Prostate gland (tissue), 2 donors: Measurements from ENCODE around the gene SMAGP. TPM values are rescaled to one million over a fixed set of nuclear protein-coding genes. Genes with fewer than 3 reads are reported as not detected.

Experiments used
- DNase-seq: peaks from one replicate; pipeline ENCODE4 v3.0.0-alpha.2; 2019; ENCODE audit warnings: low spot score
- H3K27ac ChIP-seq, 2 donors: fragments of 200-600 bp; sonication (generic); 2 replicates each; pipeline ENCODE4 v1.5.1; 2017 to 2019
- H3K27me3 ChIP-seq: fragments of 200-600 bp; sonication (generic); replicated peaks from 2 replicates; pipeline ENCODE4 v1.5.1; 2019; ENCODE audit not compliant: insufficient read depth
- H3K36me3 ChIP-seq, 2 donors: fragments of 200-600 bp; sonication (generic); 1 replicate in 1 of 2; 2 replicates in 1 of 2; pipeline versions ENCODE4 v1.5.1 to v1.8.1; 2017 to 2019
- H3K4me1 ChIP-seq: fragments of 200-600 bp; sonication (generic); replicated peaks from 2 replicates; pipeline ENCODE4 v1.5.1; 2019
- H3K4me3 ChIP-seq, 2 donors: fragments of 200-600 bp; sonication (generic); 2 replicates each; pipeline ENCODE4 v1.5.1; 2017 to 2019
- H3K9me3 ChIP-seq: fragments of 200-600 bp; sonication (generic); 2 replicates; pipeline ENCODE4 v1.5.1; 2017
- POLR2A ChIP-seq: fragments of 450-650 bp; IDR thresholded peaks from one replicate; pipeline ENCODE4 v1.6.1; 2016; ENCODE audit warnings: antibody characterized with exemption, mild to moderate bottlenecking
- POLR2AphosphoS5 ChIP-seq: sonication (generic); formaldehyde crosslinking; IDR thresholded peaks from one replicate; pipeline ENCODE4 v1.6.1; 2017; ENCODE audit warnings: antibody characterized with exemption
- WGBS: methylation state at CpG from one replicate; pipeline ENCODE4 v1.1.5; 2018; 5-methylcytosine and 5-hydroxymethylcytosine counted together
- intact Hi-C: fragments of 100-400 bp; cut with DNase I; formaldehyde crosslinking; loops from one replicate; pipeline ENCODE4 v1.14.2; 2022
- total RNA-seq, 2 donors: library from RNA; depleted of rRNA; stranded (reverse); fragments of >200 nt; gene quantifications; one replicate each; pipeline ENCODE4 v1.1.0, GENCODE V29; 2016
- TF ChIP-seq, protein P1 (sequence below), 4 experiments: fragments of 200-600 bp in 2 of 4; fragments of 450-650 bp in 2 of 4; sonication (generic) in 2 of 4; IDR thresholded peaks; 1 replicate in 3 of 4; 2 replicates in 1 of 4; pipeline ENCODE4 v1.5.1; 2016 to 2019; ENCODE audit warnings: antibody characterized with exemption in 4 of 4, mild to moderate bottlenecking in 2 of 4, moderate library complexity in 2 of 4

Gene SMAGP
- total RNA-seq, 2 donors from 2014 or later = 10.7 to 15.4 TPM

DNA sequence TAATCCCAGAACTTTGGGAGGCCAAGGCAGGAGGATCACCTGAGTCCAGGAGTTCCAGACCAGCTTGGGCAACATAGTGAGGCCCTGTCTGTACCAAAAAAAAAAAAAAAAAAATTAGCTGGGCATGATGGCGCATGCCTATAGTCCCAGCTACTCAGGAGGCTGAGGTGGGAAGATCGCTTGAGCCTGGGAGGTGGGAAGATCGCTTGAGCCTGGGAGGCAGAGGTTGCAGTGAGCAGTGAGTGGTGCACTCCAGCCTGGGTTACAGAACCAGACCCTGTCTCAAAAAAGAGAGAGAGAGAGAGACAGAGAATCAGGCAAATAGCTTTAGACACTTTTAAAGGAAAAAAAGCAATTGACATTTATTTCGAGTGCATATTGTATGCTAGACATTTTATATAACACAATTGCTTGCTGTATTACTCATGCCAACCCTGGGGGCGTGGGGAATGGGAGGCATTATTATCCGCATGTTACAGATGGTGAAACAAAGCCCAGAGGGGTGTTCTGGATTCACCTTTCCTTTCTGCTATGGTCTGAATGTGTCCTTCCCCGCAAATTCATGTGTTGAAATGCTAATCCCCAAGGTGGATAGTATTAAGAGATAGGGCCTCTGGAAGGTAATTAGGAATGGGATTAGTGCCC is 62.1 kb downstream of the SMAGP start:
- WGBS = 81% methylated on average over 7 of the region's 7 CpGs
- TF ChIP-seq POLR2A (no peak), POLR2AphosphoS5 (no peak)
- TF ChIP-seq, protein P1, sequence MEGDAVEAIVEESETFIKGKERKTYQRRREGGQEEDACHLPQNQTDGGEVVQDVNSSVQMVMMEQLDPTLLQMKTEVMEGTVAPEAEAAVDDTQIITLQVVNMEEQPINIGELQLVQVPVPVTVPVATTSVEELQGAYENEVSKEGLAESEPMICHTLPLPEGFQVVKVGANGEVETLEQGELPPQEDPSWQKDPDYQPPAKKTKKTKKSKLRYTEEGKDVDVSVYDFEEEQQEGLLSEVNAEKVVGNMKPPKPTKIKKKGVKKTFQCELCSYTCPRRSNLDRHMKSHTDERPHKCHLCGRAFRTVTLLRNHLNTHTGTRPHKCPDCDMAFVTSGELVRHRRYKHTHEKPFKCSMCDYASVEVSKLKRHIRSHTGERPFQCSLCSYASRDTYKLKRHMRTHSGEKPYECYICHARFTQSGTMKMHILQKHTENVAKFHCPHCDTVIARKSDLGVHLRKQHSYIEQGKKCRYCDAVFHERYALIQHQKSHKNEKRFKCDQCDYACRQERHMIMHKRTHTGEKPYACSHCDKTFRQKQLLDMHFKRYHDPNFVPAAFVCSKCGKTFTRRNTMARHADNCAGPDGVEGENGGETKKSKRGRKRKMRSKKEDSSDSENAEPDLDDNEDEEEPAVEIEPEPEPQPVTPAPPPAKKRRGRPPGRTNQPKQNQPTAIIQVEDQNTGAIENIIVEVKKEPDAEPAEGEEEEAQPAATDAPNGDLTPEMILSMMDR (IDR thresholded peaks at IDR 0.05) = no peak
- DNase-seq = no peak
- no peaks in the 10 kb centered on the region for H3K4me1 ChIP-seq
- H3K9me3 ChIP-seq = no peaks in the 10 kb centered on the region
- intact Hi-C loops = no loop called here
- no peak overlapping the region for H3K4me3 ChIP-seq
- H3K27me3 ChIP-seq = no peaks in the 10 kb centered on the region
- H3K36me3 ChIP-seq = no peaks in the 10 kb centered on the region
- no peak overlapping the region for H3K27ac ChIP-seq

DNA sequence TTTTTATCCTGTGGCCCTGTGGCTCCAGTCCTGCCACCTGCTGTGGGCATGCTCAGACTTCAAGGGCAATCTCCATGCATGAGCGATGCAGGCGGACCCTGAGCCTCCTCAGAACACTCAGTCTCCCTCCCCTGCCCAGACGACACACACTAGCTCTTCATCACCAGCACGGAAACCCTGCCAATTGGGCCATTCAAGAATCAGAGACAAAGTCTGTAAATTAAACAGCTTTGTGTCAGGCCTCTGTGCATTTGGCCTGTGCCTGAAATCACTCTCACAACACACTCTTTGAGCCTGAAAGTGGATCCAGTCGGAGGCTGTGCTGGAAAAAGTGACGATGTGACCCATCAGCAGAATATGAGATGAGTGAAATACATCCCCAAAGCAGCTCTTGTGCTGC is 64.9 kb downstream of the SMAGP start:
- DNase-seq = no peak
- no peak overlapping the region for H3K27ac ChIP-seq
- no peaks in the 10 kb centered on the region for H3K36me3 ChIP-seq
- H3K9me3 ChIP-seq = no peaks in the 10 kb centered on the region
- no peaks in the 10 kb centered on the region for H3K4me1 ChIP-seq
- TF ChIP-seq, protein P1 (IDR thresholded peaks at IDR 0.05) = no peak
- intact Hi-C loops = no loop called here
- no peaks in the 10 kb centered on the region for H3K27me3 ChIP-seq
- no peak overlapping the region for H3K4me3 ChIP-seq
- 96% methylated on average over 6 of the region's 6 CpGs for WGBS

DNA sequence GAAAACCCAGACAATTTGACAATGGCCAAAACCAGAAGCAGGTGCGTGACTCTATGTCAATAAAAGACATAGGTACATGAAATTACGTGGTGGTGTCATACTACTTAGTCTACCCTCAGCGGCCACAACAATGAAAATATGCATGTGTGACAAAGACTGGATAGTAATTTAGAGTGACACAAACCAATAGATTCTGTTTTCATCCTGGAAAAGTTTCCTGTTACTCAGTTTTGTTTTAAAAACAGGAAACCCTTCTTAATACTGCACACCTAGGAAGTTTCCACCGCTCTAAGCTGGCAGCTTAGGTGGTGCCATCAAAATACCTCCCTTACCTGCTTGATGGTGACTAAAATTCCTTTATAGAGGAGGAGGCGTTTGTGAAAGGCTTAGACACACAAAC is 67.5 kb downstream of the SMAGP start:
- Histone ChIP-seq H3K27me3 (no peaks in the 10 kb centered on the region), H3K9me3 (no peaks in the 10 kb centered on the region), H3K4me3 (no peak overlapping the region), H3K27ac (no peak overlapping the region), H3K4me1 (no peaks in the 10 kb centered on the region), H3K36me3 (no peaks in the 10 kb centered on the region)
- intact Hi-C loops = no loop called here
- TF ChIP-seq, protein P1 (IDR thresholded peaks at IDR 0.05) = no peak
- no peak for TF ChIP-seq POLR2AphosphoS5
- TF ChIP-seq POLR2A = no peak
- WGBS = 86% methylated on average over 5 of the region's 5 CpGs
- DNase-seq = no peak

DNA sequence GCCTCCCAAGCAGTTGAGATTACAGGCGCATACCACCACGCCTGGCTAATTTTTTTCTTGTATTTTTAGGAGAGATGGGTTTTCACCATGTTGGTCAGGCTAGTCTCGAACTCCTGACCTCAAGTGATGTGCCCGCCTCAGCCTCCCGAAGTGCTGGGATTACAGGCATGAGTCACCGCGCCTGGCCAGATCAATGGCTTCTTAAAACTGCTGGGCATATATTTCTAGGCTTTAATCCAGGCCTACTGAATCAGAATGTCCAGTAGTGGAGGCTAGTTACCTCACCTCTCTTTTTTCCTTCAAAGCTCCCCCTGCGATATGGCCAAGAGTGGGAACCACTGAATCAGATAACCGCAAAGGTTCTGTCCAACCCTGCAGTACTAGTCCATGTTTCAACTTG is 69.4 kb downstream of the SMAGP start:
- no peak for TF ChIP-seq POLR2AphosphoS5
- TF ChIP-seq POLR2A = no peak
- TF ChIP-seq, protein P1 (IDR thresholded peaks at IDR 0.05) = no peak
- intact Hi-C loops = no loop called here
- 93% methylated on average over 9 of the region's 9 CpGs for WGBS

DNA sequence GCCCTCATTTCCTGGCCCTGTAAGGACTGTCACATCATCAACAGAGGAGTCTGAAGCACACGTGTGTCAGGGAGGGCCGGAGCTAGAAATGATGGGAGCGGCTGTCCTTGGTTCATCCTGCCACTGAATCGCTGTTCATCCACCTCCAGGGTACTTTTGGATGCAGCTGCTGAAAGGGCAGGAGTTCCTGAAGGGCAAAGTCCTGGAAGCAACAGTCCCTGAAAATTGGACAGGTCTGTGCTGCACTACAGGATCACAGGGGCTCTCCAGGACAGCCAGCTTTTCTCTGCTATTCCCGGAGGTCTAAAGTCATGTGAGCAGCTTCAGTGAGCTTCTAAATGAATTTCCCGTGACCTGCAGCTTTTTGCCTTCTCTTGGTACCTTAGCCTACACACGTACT is 70.1 kb downstream of the SMAGP start:
- H3K36me3 ChIP-seq = no peaks in the 10 kb centered on the region
- WGBS = 91% methylated on average over 7 of the region's 7 CpGs
- no peaks in the 10 kb centered on the region for H3K4me1 ChIP-seq
- no peak overlapping the region for H3K27ac ChIP-seq
- intact Hi-C loops = no loop called here
- H3K27me3 ChIP-seq = no peaks in the 10 kb centered on the region
- no peak overlapping the region for H3K4me3 ChIP-seq
- no peak for DNase-seq
- TF ChIP-seq POLR2AphosphoS5 (no peak), POLR2A (no peak)
- TF ChIP-seq, protein P1 (IDR thresholded peaks at IDR 0.05) = no peak
- no peaks in the 10 kb centered on the region for H3K9me3 ChIP-seq

More for the DNA sequence above, 69.4 kb downstream of the SMAGP start:
- Histone ChIP-seq H3K9me3 (no peaks in the 10 kb centered on the region), H3K4me3 (no peak overlapping the region), H3K36me3 (no peaks in the 10 kb centered on the region), H3K27me3 (no peaks in the 10 kb centered on the region), H3K4me1 (no peaks in the 10 kb centered on the region), H3K27ac (no peak overlapping the region)
- DNase-seq = no peak
